GM12891 (cell line): ENCODE data around the gene TMEM59.

Source experiments
- POLR2A ChIP-seq: IDR thresholded peaks from 2 replicates; pipeline ENCODE4 v1.6.1; 2011; ENCODE audit warnings: low read depth, low read length, control low read depth
- POLR2AphosphoS5 ChIP-seq: IDR thresholded peaks from 2 replicates; pipeline ENCODE4 v1.6.1; 2011; ENCODE audit warnings: low read depth, low read length, control low read depth
- POU2F2 ChIP-seq: IDR thresholded peaks from 2 replicates; pipeline ENCODE4 v1.6.1; 2011; ENCODE audit warnings: low read depth, mild to moderate bottlenecking, control low read depth, low read length, moderate library complexity
- SPI1 ChIP-seq: IDR thresholded peaks from 2 replicates; pipeline ENCODE4 v1.6.1; 2011; ENCODE audit warnings: low read depth, low read length, control low read depth
- TAF1 ChIP-seq: IDR thresholded peaks from 2 replicates; pipeline ENCODE4 v1.6.1; 2011; ENCODE audit warnings: low read depth, low read length, control low read depth

- TF ChIP-seq POLR2A: no peak
- TF ChIP-seq POLR2AphosphoS5: no peak
- no peak for TF ChIP-seq SPI1
- TF ChIP-seq TAF1: no peak
- no peak for TF ChIP-seq POU2F2
Measured at GRCh38 chr1:53986458-53986857, 66.5 kb downstream of the TMEM59 start.
